GM19193 (cell line): Measurements from ENCODE around the gene IZUMO2.

Experiments
- POLR2A ChIP-seq: IDR thresholded peaks from 4 replicates; pipeline ENCODE4 v1.6.1; 2011; ENCODE audit not compliant: insufficient read depth, insufficient read length; ENCODE audit errors: extremely low read depth

IZUMO2 gene

GRCh38 chr19:50162988-50163387 lies at the start of gene IZUMO2:
Gene IZUMO2, minus strand, starts transcription at chr19:50163281. Its CDS starts 87 bp downstream, at chr19:50163194.
- TF ChIP-seq POLR2A, result no peak

DNA sequence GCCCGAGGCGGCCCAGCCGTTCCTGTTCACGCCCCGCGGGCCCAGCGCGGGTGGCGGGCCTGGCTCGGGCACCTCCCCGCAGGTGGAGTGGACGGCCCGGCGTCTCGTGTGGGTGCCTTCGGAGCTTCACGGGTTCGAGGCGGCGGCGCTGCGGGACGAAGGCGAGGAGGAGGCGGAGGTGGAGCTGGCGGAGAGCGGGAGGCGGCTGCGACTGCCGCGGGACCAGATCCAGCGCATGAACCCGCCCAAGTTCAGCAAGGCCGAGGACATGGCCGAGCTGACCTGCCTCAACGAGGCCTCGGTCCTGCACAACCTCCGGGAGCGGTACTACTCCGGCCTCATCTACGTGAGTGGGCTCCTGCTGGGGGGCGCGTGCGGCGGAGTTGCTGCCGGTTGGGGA lies 47.3 kb upstream of the IZUMO2 start:
- no peak for TF ChIP-seq POLR2A

DNA sequence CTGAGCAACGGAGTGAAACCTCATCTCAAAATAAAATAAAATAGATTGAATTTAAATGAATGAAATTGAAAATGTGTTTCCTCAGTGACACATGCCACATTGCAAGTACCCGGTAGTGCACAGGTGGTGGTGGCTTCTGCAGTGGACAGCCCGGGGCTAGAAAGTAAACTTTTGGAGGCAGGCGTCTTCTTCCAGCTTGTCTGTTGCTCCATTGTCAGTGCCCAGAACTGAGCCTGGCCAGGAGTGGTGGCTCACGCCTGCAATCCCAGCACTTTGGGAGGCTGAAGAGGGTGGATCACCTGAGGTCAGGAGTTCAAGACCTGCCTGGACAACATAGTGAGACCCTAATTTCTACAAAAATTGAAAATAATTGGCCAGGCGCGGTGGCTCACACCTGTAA lies 46.0 kb upstream of the IZUMO2 start:
- TF ChIP-seq POLR2A, result no peak

GRCh38 chr19:50207730-50208129 lies 44.6 kb upstream of the IZUMO2 start:
- no peak for TF ChIP-seq POLR2A

GRCh38 chr19:50206191-50206590 lies 43.1 kb upstream of the IZUMO2 start:
- TF ChIP-seq POLR2A, result no peak

- TF ChIP-seq POLR2A, result no peak
These were observed 42.6 kb upstream of the IZUMO2 start for GRCh38 chr19:50205681-50206138.

DNA sequence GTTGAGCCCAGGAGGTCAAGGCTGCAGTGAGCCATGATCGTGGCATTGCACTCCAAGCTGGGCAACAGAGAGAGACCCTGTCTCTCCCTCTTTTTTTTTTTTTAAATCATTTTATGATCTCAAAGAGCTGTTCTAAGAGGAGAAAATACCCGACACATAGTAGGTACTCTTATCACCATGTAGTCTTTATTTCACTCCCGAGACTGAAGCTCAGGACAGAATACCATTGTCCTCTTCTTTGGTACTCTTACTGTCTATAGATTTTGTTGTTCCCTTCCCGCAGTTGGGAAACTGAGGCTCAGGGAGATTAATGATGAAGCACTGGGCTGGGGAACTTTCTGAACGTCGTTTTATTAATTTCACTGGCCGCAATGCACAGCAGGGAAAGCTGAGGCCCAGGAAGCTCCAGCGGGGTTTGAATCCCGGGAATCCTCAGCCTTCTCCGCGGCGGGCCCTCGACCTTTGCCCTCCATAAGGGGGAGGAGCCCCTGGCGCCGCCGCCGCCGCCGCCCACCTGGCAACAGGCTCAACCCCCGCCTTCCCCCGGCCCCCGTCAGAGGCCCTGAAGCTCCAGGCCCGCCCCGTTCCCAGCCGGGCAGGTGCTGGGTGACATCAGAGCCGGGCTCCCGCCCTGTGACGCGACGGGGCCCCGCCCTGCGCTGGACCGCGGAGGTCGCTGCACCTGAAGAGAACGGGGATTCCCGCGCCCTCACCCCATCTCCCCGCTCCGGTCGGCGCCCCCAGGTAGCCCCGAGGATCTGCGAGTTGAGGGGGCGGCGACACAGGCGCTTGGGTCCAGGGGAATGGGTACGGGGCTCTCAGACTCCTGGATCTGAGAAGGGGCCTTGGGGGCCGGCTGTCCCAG lies 42.0 kb upstream of the IZUMO2 start:
- TF ChIP-seq POLR2A, result no peak

- TF ChIP-seq POLR2A, result no peak
These were observed 41.0 kb upstream of the IZUMO2 start for GRCh38 chr19:50204081-50204428.

DNA sequence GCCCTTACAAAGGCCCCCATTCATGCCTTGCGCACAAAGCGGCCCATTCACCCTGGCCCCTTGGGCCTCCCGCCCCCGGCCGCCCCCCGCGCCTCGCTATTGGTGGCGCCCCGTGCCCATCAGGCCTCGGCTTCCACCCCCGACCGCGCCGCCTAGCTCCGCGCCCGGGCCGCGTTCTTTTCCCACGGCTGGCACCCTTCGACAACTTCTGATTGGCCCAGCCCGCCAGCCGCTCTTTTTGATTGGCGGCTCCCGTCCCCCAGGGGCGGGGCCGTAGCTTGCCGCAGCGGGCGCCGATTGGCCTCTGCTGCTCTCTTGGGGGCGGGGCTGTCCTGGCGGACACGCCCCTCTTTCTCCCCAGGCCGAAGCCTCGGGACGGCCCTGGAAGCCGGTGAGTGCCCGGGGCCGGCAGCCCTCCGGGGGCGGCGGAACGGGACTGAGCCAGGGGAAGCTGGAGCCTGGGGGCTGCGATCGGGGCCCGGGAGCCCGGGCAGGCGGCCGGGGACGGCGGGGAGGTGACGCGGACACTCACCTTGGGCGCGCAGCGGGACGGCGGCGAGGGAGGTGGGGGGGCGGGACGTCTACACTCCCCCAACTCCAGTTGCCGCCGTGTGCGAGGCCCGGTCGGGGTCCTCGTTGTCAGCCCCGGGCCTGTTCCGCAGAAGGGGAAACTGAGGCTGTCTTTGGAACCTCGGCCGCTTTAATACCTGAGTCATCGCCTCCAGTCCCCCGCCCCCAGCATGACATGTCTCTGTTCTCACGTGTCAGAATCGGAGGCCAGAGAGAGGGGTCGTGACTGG lies 40.4 kb upstream of the IZUMO2 start, which contains the start of gene MYH14:
Gene MYH14, plus strand, starts transcription at position 342 of the 800 bp plus-strand sequence. CDS start 6,744 bp downstream, outside the sequence.
- TF ChIP-seq POLR2A, result no peak

GRCh38 chr19:50202962-50203280 lies 39.8 kb upstream of the IZUMO2 start:
- TF ChIP-seq POLR2A, result no peak

DNA sequence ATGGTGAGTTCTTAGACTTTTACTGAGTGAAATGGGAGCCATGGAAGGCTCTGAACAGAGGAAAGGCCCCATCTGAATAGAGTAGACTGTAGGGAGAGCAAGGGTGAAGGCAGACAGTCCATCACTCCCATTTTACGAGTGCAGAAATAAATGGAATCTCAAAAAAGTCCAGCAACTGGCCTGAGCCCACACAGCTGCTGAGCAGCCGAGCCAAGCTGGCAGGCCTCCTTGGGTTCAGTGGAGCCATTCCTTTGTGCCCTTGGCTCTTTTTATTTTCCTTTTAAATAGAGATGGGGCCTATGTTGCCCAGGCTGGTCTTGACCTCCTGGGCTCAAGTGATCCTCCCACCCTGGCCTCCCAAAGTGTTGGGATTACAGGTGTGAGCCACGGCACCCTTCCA lies 39.3 kb upstream of the IZUMO2 start:
- TF ChIP-seq POLR2A, result no peak

DNA sequence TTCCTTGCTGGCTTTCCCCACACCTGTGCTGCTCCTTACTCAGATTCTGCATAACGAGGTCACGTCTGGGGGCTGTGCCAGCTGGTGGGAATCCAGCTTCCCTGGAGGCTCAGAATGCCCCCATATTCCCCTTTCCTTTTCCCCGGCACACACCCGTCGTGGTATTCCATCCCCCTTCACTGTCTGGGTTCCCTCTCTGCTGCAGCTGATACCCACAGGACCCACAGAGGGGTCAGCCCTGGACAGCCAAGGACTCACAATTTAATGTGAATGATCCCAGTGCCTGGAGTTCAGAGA lies 36.1 kb upstream of the IZUMO2 start:
- TF ChIP-seq POLR2A, result no peak

DNA sequence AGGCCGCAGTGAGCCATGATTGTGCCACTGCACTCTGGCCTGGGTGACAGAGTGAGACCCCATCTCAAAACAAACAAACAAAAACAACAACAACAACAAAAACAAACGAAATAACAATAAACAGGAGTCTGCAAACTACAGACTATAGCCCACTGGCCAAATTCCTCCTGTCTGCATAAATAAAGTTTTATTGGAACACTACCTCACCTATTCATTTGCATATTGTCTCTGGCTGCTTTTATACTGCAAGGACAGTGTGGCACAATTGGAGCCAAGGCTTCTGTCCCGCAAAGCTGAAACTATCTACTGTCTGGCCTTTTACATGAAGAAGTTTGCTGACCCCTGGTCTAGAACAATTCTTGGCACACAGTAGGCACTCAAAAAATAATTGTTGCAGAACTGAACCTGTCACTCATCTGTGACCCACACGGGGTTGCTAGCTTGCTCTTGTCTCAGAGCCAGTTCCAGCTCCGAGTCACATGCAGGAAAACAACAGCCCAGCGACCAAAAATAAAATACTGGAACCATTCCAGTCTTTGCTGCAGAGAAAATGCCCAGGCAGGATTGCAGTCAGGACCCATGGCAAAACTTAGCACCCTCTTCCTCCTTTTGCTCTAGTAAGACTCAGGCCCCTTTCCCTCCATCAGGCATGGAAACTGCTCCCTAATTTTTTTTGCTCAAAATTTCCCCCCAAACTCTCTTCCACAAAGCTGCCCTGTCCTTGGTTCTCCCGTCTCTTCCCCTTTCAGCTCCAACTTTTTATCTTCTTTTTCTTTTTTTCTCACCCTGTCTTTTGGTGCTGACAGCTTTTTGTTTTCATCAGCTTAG lies 35.6 kb upstream of the IZUMO2 start:
- TF ChIP-seq POLR2A, result no peak

DNA sequence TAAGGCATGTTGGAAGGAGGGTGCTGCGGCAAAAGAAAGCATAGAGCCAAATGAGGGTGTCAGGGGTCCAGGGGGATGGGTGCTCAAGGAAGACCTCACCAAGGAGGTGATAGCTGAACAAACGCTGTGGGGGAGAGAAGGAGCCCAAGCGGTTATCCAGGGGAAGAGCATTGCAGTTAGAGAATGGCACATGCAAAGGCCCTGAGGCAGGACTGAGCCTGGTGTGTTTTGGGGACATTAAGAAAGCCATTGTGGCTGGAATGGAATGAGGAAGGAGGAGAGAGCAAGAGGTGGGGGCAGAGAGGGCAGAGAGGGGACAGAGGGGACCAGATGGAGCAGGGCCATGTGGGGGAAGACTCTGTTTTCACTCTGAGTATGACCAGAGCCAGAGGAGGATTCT lies 34.3 kb upstream of the IZUMO2 start:
- TF ChIP-seq POLR2A, result no peak

DNA sequence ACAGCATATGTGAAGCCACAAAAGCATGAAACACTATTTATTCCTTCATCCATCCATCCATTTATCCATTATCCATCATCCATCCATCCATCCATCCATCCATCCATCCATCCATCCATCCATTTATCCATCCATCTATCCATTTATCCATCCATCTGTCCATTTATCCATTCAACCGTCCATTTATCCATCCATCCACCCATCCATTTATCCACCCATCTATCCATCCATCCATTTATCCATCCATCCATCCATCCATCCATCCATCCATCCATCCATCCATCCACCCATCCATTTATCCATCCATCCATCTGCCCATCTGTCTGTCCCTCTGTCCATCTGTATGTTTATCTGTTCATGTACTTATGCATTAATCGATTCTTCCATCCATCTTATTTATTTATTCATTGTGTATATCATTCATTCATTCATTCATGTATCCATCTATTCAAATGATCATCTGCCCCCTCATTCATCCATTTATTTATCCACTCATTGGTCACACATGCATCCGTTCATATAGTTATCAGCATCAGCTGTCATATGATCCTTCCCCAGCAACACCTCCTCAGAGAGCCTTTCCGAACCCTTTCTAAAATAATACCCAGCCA lies 33.3 kb upstream of the IZUMO2 start:
- no peak for TF ChIP-seq POLR2A
